Transverse colon (tissue), 3 donors: ENCODE data around the gene PRRG4.

Experiments used
- CTCF ChIP-seq, 5 experiments: fragments of 200-600 bp in 3 of 5; fragments of 450-650 bp in 2 of 5; sonication (generic) in 3 of 5; IDR thresholded peaks; 1 replicate in 2 of 5; 2 replicates in 3 of 5; pipeline ENCODE4 v1.5.1; 2016 to 2017; ENCODE audit warnings: antibody characterized with exemption in 5 of 5, inconsistent platforms in 3 of 5, mild to moderate bottlenecking in 2 of 5, moderate library complexity in 1 of 5
- POLR2A ChIP-seq: fragments of 450-650 bp; IDR thresholded peaks from one replicate; pipeline ENCODE4 v1.6.1; 2016; ENCODE audit warnings: antibody characterized with exemption, mild to moderate bottlenecking, moderate library complexity

GRCh38 chr11:32899438-32899837 lies 69.7 kb downstream of the PRRG4 start:
- TF ChIP-seq CTCF (IDR thresholded peaks at IDR 0.05): no peak
- TF ChIP-seq POLR2A: no peak
